HFF-Myc (cell line): ENCODE measurements around the gene MTCH2.

Source experiments
- DNase-seq: peaks from one replicate; pipeline ENCODE4 v3.0.0-alpha.2; 2011; ENCODE audit warnings: low read depth; ENCODE audit errors: extremely low read depth
- H3K4me3 ChIP-seq: replicated peaks from 2 replicates; pipeline ENCODE4 v1.5.1; 2011; ENCODE audit warnings: low read depth, mild to moderate bottlenecking, control low read depth, low read length
- TF ChIP-seq, protein P1 (sequence below): IDR thresholded peaks from 2 replicates; pipeline ENCODE4 v1.5.1; 2012; ENCODE audit warnings: mild to moderate bottlenecking, low read depth, low read length, control low read depth; ENCODE audit errors: missing control alignments

The MTCH2 gene

DNA sequence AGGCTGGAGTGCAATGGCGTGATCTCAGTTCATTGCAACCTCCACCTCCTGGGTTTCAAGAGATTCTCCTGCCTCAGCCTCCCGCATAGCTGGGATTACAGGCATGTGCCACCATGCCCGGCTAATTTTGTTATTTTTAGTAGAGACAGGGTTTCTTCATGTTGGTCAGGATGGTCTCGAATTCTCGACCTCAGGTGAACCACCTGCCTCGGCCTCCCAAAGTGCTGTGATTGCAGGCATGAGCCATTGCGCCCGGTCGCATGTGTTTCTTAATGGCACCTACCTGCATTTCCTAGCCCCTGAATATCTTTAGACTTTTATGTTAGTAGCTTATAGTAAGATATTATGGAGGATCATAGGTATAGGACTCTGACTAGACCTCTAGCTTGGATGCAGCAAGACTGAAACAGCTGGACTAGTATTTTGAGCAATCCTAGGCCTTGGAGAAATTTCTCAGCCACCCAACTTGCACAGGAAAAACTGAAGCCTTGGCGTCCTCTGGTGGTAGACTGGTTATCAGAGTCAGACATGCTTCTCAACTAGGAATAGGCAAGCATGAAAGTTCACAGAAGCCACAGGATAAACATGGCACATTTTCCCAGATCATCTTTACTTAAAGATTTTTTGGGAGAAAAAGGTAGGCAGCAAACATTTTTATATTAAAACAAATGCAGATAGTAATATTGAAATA, 25.5 kb downstream of the MTCH2 start:
- peak; percentile 59 for DNase-seq
- TF ChIP-seq, protein P1, sequence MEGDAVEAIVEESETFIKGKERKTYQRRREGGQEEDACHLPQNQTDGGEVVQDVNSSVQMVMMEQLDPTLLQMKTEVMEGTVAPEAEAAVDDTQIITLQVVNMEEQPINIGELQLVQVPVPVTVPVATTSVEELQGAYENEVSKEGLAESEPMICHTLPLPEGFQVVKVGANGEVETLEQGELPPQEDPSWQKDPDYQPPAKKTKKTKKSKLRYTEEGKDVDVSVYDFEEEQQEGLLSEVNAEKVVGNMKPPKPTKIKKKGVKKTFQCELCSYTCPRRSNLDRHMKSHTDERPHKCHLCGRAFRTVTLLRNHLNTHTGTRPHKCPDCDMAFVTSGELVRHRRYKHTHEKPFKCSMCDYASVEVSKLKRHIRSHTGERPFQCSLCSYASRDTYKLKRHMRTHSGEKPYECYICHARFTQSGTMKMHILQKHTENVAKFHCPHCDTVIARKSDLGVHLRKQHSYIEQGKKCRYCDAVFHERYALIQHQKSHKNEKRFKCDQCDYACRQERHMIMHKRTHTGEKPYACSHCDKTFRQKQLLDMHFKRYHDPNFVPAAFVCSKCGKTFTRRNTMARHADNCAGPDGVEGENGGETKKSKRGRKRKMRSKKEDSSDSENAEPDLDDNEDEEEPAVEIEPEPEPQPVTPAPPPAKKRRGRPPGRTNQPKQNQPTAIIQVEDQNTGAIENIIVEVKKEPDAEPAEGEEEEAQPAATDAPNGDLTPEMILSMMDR = peak; percentile 88
- H3K4me3 ChIP-seq = no peak overlapping the region

- no peak overlapping the region for H3K4me3 ChIP-seq
- no peak for DNase-seq
- TF ChIP-seq, protein P1 = no peak
Observed at GRCh38 chr11:47615249-47615648, 27.1 kb downstream of the MTCH2 start.

DNA sequence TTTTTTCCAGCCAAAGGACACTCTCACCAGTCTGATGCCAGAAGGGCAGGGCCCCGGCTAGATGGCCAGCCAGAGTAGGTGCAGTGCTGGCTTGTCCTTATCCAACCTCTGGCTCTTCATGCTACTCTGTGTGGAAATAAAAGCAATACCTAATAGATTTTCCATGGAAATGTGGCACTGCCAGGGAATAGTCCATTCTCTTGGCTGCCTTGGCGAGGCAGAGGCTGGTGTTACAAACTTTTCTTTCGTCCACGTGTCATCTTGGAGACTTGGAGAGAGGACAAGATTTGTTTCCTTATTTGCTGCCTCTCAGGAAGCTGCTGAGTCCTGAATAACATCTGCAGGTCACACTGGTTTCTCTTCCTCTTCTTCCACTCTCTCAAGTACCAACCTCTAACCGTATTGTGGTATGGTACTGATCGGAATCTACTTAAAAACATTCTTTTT, 31.0 kb downstream of the MTCH2 start:
- H3K4me3 ChIP-seq = no peak overlapping the region
- no peak for DNase-seq
- TF ChIP-seq, protein P1 = no peak

GRCh38 chr11:47609675-47610074, 32.7 kb downstream of the MTCH2 start:
- TF ChIP-seq, protein P1 = no peak
- H3K4me3 ChIP-seq = no peak overlapping the region
- no peak for DNase-seq

- DNase-seq = peak; percentile 93
- H3K4me3 ChIP-seq = no peak overlapping the region
- TF ChIP-seq, protein P1 = no peak
Observed at GRCh38 chr11:47607380-47607779, 35.0 kb downstream of the MTCH2 start.

DNA sequence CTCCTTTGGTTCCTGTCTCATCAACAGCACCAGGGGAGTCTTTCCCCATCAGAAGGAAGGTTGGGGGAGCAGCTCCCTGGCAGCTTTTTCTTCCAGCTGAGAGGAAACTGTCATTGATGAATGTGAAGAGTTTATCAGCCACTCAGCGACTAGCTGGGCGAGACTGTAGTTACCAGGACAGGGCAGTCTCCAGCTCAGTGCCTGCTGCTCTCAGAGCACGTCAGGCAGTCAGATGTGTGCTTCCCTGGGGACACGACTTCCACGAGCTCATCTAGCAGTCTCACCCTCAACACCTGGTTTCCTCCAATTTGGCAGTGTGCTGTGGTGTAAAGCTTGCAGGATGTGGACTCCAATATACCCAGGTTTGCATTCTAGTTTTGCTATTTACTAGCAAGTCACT, 35.6 kb downstream of the MTCH2 start:
- H3K4me3 ChIP-seq = no peak overlapping the region
- TF ChIP-seq, protein P1 = no peak
- no peak for DNase-seq

DNA sequence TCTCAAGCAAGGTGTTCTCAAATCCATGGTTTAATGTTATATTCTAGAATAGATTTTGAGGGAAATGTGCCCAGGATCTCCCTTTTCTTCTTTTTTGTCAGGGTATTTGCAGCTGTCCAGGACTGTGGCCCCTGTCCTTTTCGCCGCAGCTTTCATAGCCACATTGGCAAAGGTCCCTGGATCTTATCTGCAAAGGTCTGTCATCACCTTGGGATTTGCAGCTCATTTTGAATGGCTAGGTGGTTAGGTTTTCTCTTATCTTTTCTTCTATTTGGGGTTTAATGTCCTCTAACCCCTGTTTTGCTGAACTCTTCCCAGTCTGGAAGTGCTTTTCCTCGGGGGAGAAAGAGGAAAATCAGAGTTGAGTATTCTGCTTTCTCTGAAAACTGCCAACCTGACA, 36.4 kb downstream of the MTCH2 start:
- DNase-seq = no peak
- no peak overlapping the region for H3K4me3 ChIP-seq
- TF ChIP-seq, protein P1 = no peak
